ENCODE data around the gene PAXX.

PAXX gene

DNA sequence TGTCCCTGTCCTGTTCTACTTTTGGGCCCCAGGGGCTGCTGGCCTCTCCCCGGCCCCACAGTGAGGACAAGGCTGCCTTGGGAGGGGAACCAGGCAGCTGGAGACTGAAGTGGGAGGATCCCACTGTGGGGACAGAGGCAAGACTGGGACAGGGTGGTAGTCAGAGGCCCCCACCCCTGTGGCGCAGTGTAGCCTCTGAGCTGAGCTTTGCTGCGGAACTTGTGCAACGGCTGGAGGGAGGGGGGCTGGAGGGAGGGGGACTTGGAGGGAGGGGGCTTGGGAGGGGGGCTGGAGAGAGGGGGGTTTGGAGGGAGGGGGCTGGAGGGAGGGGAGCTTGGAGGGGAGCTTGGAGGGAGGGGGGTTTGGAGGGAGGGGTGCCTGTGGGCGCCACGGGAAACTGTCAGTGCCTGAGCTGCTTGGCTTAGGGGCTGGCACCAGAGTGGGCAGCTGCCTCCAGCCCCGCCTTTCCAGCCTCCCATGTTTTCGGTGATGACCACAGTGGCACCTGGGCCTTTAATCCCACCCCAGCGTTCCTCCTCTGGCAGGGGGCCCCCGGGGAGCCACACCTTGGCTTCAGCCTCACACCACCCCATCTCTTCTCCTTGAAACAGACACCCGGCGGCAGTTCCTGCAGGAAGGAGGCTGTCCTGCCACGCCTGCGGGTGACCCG lies 42.0 kb downstream of the PAXX start:
- no peak for DNase-seq

DNA sequence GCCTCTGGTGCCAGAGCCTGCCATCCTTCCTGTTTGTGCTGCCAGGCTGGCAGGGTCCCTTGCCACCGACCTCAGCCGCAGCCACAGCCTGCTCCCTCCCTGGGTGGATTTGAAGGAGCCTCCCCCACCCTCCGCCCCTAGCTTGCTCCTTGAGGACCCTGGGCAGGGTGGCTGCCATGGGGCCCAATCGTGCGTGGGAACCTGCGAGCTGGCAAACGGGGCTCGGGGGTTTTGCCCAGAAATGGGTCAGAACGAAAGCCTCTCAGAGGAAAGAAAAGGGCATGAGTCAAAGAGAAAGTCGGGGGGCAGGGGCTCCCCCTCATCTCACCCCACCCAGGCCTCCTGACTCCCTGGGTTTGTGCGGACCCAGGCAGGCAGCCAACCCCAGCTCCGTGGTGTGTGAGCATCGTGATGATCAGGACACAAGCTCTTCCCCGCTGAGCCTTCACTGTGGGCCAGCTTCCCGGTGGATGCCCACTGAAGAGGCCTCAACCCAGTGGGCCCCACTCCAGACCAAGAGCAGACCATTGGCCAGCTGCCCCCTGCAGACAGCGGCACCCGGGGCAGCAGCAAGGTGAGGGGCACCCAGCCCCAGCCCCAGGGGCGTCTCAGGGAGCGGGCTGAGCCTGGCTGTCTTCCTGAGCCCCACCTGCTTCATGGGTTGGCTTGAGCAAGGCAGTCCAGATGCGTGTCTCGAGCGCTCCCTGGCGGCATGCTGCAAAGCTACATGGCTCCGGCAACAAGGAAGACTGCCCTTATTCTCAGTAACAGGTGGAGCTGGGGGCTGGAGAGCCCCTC lies 42.7 kb downstream of the PAXX start:
- DNase-seq, result peak; percentile 68

DNA sequence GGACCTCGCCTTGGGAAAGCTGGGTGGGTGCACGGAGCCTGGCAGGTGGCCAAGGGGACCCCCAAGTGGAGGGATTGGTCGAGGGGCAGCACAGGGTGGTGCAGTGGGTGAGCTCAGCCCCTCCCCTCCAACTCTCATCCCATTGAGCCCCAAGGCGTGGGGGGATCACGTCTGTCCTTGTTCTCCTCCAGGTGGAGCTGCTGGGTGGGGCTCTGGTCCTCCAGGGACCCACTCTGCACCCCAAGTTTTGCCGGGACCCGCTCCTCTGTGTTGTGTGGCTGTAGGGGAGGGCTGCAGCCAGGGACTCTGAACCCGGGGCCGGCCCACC lies 43.2 kb downstream of the PAXX start:
- no peak for DNase-seq

DNA sequence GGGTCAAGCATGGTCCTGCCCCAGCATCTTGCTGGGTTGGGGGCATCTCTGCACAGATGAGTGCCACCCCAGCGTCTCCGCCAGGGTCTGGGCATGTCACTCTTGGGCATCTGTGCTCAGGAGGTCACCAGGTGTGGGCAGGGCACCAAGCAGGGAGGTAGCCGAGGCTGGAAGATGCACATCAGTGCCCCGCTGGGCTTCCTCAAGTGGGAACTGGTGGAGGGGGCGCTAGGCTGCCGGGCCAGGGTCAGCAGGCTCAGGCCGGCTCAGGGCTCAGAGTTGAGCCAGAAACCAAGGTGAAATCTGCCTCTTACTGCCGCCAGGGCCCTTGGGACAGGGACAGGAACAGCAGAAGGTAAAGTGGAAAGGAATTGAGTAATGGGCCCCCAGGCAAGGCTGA lies 43.7 kb downstream of the PAXX start:
- no peak for DNase-seq

DNA sequence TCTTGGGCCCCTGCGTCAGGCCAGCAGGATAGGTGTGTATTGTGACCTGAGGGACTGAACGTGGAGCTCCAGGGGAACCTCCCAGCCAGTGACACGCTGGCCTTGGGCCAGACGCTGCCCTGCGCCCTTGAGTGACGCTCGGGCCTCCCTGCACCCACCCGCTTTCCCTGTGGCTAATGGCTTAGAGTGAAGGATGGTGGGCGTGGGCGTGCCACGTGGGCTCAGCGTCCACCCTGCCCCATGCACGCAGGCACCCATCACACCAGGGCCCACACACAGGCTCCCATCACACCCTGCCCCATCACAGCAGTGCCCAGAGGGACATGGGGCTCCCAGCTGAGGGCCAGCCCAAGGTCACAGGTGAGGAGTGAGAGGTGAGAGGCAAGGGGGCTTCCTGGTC lies 44.8 kb downstream of the PAXX start:
- DNase-seq, result no peak

DNA sequence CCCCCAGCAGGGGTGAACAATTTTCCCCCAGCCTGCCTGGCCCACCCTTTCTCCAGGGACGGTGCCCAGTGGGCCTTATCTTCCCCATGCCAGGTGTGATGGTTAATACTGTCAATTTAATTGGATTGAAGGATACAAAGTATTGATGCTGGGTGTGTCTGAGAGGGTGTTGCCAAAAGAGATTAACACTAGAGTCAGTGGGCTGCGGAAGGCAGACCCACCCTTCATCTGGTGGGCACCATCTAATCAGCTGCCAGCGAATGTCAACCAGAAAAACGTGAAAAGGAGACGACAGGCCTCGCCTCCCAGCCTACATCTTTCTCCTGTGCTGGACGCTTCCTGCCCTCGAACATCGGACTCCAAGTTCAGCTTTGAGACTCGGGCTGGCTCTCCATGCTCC lies 45.3 kb downstream of the PAXX start:
- no peak for DNase-seq

DNA sequence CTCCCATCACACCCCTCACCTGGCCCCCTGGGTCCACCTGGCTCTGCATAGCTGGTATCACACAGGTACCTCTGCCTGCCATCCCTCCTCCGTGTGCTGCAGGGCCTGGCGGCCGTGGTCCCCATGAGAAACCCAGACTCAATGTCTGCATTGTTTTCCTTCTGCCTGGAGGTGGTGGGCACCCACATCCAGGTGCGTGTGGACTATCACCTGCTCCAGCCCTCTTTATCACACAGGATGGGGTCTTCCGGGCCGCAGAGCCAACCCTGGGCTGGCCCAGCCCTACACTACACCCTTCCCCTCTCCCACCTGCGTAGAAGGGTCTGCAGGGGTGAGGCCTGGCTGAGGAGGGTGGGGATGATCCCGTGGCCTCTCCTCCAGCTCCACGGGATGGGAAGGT lies 46.7 kb downstream of the PAXX start:
- DNase-seq, result no peak

DNA sequence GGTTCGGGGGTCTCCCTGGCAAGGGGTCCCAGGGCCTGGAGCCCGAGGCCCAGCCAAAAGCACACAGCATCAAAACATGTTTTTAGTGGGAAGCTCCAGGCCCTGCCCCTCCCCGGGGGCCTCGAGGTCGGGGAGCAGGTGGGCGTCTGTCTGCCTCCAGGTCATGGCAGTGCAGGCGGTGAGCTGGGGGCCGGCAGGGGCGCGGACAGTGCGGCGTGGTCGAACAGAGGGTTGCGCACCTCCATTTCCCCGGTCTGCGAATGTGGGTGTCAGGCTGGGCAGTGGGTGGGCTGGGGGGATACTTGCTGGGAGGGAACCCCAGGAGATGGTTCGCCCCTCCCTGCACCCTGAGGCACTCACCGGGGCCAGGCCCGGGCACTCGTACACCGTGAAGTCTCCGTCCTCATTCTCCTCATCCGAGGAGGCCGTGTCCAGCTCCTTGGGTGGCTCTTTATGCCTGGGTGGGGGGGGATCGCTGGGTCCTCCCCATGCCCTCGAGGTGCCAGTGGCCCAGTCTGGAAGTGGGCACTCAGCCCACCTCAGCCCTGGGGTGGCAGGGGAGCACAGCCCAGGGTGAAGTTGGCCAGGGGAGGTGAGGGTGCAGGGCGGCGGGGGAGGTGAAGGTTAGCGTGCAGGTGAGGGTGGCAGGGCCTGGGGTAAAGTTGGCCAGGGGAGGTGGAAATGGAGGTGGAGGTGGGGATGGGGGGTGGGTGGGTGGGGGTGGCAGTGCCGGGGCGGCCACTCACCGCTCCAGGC lies 47.6 kb downstream of the PAXX start:
- DNase-seq, result no peak

DNA sequence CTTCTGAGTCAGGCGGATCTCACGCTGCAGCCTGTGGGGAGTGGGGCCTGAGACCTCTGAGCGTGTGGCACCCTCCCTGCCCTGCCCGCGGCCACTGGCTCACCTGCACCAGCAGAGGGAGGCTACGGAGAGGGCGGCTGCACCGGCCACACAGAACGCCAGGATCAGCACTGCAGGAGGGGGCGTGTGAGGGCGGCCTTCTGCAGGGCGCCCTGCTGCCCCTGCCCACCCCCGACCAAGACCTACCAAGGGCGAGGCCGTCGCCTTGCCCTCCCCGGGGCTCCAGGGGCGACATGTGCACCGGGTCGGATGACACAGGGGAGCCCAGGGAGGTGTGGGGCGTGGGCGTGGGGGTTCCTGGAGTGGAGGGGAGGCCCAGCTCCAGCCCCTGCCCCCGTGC lies 48.3 kb downstream of the PAXX start:
- DNase-seq, result no peak

DNA sequence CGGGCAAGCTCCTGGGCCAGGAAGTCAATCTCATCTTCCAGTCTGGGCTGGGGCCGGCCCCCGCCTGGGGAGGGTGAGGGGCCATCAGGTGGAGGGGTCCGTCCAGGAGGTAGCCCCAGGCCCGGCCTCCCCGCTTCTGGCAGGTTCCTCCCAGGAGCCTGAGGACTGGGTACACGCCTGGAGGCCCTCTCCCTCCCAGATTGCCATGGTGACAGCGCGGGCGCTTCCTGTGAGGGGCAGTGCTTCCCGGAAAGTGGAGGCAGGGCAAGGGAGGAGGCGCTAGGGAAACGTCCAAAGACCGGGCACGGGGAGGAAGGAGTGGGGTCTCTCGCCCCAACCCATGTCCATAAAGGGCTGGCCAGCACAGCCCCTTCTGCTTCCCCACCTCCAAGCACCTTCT lies 48.9 kb downstream of the PAXX start:
- no peak for DNase-seq

DNA sequence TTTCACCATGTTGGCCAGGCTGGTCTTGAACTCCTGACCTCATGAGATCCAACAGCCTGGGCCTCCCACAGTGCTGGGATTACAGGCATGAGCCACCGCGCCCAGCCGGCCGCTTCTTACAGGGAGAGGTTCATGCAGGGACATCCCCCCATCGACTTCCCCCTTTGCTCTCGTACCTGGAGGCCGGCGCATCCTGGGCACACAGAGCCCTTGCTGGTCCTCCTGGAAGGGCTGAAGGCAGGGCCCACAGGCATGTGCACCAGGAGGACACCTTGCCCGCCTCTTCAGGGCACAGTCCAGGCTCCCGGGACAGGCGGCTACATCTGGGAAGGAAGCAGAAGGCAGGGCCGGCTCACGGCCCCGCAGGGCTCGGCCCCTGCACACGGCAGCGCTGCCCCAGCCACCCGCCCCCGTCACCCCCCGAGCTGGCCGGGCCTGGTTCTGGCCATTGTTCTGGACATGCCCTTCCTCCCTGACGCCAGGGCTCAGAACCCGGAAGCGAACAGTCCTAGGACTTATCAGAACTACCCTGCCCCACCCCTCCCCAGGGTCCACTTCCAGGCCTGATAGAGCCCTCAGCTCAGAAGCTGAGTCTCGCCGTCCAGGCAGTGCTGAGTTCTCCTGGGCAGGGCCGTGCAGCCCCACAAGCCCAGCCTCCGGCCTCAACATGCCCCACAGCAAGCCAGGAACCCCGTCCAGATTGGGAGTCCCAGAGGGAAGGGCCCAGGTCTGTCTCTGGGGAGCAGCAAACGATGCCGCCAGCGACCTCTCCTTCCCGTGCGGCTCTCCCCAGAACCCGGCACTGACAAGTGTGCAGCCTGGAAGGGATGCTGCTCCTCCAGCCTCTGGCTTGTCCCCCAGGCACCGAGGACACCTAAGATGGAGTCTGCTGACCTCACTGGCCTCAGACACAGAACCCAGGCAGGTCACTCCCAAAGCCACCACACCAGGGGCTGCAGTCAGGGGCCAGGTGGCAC lies 50.8 kb downstream of the PAXX start:
- DNase-seq, result no peak
